HUDEP-2 (cell line): Measurements from ENCODE around the gene PDZD7.
A peak's percentile ranks its signal among the peaks of the same experiment; 100 is the strongest.

Experiments
- DNase-seq, 76 experiments: peaks; one replicate each; lab custom pipeline; 2025; ENCODE audit not compliant: unreplicated experiment in 76 of 76; lab: John Stamatoyannopoulos, UW

The PDZD7 gene

DNA sequence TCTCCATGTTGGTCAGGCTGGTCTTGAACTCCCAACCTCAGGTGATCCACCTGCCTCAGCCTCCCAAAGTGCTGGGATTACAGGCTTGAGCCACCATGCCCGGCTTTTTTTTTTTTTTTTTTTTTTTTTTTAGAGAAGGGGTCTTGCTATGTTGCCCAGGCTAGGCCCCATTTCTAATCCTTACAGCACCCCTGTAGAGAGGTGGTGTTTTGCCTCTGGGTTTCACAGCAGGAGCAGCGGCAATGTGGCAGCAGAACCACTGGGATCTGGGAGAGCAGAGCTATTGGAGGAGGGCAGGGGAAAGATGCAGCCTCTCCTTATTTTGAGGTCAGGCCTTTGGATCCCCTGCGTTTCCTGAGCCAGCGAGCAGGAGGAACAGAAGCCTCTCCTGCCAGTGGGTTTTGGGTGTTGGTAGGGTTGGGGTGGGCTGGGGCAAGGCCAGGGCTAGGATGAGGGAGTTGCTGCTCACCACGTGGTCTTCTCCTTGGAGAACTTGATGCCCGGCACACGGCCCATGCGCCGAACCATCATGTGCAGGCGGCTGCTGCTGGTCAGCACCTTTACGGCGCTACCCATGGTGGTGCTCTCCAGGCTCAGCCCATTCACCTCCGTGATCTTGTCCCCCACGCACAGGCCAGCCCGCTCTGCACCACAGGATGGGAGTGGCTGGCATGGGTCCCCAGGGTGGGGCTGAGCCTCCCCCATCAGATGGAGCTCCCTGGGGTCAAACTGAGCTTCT, 7.8 kb downstream of the PDZD7 start:
- DNase-seq, result no peak

DNA sequence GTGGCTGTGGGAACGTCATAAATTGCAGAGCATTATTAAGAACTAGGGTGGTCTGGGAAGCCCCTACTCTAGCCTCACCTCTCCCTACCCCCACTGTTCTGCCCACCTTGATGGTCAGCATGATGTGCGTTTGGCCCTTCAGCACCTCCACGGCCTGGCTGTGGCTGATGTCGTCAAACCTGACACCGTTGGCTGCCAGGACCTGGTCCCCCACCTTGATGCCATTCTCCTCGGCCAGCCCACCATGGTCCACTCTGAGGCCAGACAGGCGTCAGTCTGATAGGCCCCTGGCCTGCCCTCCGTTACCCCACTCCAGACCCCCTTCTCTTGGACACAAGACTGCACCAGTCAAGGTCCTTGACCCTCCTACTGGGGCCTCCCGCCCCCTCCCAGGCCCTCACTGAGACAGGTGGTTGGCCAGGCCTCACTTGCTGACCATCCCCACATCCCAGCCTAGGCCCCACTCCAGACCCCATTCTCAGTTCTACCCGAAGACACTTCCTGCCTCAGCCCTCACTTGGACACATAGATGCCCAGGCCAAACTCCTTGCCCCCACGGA, 9.2 kb downstream of the PDZD7 start:
- DNase-seq, result no peak

DNA sequence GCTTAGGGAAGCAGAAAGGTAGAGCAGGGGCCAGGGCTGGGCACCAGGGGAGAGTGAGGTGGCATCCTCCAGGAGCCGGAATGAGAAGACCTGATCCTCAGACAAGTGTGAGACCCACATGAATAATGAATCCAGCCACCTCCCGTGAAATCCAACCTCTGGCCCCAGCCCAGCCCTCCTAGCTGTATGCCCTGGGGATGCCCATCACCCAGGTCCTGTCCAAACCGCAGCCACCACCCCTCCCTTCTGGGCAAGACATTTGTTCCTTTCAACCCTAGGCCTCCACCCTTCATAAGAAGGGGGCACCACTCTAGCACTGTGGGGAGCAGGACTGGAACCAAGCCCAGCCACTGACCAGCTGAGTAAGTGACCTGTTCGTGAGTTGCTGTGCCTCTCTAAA, 9.7 kb downstream of the PDZD7 start:
- no peak for DNase-seq

DNA sequence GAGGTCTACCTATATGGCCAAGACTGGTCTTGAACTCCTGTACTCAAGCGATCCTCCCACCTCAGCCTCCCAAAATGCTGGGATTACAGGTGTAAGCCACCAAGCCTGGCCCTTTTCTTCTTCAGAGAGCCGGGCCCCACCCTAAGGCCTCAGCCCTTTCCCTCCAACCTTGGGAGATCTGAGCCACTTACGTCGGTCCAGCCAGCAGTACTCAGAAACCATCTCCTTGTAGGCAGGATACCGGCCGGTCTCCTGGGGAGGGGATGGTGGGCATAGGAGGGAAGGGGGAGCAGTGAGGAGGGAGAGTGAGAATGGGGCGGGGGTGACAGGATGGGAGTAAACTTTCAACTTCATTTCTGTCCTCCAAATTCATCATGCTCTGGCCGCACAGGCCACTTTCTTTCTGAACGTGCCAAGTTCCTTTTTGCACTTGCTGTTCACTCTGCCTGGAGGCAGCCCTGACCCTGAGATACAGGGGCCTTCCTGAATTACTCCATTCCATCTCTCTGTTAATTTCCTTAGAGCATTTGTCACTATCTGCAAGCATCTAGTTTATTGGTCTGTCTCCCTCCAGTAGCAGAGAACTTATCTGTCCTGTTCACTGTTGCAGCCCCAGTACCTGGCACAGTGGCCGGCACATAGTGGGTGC, 10.4 kb downstream of the PDZD7 start:
- no peak for DNase-seq

DNA sequence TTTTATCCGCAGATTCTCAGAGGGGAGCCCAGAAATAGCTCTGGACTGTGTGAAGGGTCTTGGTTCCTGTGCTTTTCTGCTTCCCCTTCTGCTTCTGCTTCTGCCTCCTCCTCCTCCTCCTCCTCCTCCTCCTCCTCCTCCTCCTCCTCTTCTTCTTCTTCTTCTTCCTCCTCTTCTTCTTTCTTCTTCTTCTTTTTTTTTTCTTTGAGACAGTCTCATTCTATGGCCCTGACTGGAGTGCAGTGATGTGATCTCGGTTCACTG, 11.6 kb downstream of the PDZD7 start:
- DNase-seq, result no peak

DNA sequence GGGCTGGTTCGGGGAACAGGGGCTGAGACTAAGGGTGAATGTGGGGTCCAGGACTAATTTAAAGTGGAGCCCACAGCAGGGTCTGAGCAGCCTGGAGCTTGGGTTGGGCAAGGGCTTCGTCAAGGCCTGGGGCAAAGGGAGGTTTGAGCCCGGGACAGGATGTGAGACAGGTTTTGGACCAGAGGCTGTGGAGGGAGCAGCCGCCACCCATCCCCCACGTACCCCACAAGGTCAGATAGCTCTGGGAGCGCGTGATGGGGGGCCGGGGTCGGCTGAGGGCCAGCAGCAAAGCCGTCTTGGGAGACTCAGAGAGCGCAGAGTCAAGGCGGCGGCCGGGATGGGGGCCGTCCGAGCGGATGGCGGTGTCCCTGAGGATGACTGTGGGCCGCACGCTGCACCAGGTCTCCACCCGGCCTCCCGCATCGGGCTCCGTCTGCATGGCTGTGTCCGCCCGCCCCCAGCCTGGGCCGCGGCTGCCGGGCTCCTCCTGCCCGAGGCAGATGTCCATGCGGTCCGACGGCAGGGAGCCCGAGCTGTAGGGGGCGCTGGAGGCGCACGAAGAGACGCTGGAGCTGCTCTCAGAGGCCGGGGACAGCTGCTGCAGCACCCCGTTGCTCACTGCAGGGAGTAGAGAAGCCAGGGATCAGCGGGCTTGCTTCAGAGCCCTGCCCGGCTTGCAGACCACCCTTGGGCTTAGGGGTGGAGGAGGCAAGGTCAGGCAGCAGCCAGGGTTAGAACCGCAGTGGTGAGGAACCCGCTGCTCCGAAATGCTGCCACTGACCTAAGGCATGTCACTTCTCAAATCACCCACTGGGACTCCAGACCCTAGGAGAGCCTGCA, 12.1 kb downstream of the PDZD7 start:
- peak in 66 of 76 experiments; percentile 4 to 89 (median 63) for DNase-seq

DNA sequence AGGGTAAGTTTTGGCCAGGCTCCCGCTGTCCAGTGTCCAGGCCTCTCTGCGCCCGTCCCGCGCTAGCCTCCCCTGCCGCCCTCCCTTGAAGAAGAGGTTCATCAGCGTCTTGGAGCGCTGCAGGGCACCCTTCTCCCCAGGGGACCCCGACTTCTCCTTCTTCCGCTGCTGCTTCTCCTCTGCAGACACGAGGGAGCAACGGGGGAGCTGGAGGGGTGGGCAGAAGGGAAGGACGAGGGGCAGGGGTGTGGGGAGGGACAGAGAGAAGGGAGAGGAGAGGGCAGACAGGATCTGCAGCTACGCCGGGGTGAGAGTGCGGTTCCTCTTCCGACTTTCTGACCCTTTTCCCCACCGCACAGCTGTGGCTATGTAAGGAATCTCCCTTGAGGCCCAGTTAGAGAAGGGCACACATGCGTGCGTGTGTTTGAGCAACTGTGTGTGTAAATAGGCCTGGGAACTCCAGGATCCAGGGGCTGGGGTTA, 12.8 kb downstream of the PDZD7 start:
- no peak for DNase-seq

DNA sequence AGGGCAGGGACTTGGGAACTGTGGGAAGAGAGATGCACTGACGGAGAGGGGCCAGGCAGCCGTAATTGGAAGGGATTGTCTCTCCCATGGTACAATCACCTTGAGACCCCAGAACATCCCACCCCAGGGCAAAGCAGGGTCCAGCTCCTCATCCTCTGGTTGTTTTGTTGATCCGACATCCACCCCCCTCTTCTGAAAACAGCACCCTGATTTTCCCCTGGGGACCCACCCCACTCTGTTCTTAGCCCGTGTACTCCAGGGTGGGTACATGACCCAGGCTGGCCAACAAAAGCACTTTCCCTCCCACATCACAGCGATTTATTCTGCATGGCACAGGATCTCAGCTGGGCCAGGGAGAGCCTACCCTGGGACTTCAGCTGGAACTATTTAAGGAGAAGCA, 14.1 kb downstream of the PDZD7 start:
- no peak for DNase-seq

DNA sequence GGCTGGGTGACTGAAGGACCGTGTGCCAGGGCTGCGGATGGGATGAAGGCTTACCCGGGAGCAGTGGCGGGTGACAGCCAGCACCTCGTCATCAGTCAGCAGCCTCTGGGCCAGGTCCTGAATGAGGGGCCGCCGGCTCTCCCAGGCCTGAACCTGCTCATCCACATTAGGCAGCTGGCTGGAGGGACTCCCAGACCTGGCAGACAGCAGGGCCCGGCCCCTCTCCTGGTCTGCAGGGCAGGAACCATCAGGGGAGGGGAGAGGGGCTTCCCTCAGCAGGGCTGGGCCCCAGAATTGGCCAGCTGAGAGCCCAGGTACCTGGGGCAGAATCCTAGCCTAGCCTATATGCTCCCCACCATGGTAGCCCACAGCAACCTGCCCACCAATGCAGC, 15.4 kb downstream of the PDZD7 start:
- no peak for DNase-seq

DNA sequence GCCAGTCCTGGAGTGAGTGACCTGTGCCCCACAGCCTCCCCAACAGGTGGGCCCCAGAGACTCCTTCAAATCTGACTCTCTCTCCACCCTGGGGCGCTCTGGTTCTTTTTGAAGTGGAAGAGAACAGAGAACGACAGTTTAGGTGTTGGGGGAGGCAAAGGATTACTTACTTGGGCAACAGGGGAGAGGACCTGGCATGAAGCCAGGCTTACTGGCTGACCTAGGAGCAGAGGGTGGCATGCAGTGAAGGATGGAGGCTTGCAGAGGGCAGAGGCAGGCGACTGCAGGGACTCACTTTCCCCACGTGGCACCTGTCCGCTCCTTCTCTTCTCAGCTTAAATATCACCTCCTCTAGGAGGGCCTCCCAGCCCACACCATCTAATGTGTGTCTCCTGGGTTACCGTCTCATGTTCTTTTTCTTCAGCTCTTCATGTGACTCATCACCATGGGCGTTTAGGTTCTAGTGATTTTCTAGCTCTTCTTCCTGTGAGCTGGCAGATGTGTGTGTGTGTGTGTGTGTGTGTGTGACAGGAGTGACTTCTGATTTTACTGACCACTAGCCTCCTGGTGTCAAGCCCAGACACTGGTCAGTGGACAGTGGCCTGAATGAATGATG, 15.9 kb downstream of the PDZD7 start:
- peak in 30 of 76 experiments; percentile 2 to 60 (median 24) for DNase-seq

DNA sequence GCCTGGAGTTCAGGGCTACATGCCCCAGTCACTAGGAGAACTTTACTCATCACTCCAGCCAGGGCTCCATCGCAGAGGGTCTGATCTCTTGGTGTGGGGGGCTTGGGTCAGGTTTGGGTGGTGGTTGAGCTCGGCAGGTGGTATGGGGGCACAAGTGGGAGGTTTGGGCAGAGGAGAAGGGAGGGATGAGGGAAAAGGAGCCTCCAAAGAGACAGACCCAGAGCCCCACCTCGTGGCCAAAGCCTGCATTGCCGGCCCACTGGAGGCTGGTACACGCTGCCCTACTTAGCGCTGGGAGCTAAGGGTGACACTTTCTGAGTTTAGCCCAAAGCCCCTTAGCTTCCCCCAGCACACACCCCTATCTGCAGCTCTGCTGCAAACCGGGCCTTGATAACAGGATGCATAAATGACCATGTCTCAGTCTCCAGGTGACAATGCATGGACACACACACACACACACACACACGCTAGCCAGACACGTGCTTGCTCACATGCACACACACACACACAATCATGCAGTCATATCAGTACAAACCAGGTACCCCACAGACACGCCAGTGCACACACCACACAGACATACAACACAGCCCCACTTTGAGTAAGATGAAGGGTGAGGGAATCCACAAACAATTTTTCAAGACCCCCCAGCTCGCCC, 16.6 kb downstream of the PDZD7 start:
- DNase-seq, result peak in 62 of 76 experiments; percentile 10 to 78 (median 54)

DNA sequence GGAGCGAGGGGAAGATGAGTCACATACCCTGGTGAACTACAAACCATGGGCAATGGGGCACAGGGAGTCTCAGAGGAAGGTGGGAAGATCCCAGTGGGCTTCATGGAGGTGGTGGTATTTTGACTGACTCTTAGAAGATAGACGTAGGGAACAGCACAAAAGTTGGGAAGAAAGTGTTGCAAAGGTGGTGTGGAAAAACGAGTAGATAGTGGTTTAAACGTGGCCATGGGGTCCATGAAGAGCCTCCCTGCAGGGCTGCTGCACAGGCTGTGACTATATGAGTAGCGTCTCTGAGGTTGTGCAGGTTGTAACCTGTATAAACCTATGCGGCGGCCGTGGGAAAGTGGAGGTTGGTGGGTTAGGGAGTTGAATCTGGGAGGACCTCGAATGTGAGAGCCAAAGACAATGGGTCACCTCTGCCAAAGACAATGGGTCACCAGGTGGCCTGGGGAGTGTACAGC, 17.5 kb downstream of the PDZD7 start:
- DNase-seq, result no peak

DNA sequence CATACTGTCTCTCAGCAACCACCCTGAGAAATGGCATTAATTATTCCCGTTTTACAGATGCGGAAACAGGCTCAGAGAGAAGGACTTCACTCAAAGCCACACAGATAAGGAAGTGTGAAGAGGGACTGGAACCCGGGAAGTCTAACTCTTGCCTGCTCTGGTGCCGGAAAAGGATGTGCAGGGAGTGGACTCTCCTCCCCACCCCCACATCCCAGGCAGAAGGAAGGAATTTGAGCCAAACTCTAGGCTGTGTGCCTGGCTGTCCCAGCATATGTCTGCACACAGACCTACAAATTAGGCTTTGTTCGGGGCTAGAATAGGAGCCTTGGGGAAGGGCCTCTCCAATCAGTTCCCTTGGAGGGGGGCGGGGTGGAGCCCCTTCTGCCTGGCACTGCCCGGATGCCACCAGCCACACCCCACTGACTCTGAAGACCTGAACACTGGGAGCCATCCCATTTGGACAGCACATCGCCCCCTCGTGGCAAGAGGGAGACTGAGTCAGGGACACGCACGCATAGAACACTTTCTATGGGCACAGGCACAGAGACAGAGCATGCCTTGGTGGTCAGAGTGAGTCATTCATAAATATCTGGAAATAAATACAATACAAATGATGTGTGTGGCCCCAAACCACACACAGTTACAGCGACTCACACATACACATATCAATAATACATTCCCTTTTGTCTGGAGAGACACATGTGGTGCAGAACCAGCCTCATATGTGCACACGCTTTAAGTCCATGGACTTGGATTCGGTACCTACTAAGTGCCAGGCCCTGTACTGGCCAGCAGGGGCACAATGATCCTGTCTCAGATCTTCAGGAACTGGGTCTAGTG, 18.2 kb downstream of the PDZD7 start:
- peak in 72 of 76 experiments; percentile 27 to 90 (median 70) for DNase-seq

DNA sequence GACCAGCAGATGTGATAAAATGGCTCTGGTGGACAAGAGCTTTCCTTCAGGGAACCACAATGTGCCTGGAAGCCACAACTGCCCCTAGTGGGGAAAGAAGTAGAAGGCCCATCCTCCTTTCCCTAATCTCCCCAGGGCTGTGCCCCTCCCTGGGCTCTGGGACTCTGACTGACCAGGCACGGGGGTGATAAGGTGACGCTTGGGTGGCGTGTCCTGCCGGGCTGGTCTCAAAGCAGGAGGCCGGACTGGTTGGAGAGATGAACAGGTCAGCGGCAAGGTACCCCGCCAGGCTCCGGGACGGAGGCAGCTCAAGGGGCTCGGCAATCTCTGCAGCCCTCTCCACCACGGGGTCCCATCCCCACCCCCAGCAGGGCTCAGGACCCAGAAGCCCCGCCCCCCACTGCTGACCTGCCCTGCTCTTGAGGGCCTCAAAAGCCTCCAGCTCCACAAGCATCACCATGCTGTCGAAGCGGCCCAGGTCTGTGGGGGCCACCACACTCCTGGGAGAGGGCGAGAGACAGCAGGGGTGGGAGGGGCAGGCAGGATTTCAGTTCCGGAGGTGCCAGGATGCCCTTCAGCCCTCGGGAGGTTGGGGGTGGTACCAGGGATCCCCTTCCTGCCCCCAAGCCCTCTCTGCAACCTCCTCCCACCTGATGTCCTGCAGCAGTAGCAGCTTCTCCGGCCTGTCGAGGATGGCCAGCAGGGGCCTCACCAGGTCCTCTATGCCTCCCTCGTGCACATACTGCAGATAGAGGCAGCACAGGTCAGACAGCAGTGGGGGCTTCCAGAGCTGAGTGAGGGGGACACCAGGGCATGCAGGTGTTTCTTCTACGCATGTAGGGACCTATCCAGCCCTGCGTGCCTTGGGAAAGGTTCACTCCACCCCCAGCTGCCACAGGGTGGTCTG, 19.2 kb downstream of the PDZD7 start:
- peak in 14 of 76 experiments; percentile 6 to 48 (median 16) for DNase-seq

DNA sequence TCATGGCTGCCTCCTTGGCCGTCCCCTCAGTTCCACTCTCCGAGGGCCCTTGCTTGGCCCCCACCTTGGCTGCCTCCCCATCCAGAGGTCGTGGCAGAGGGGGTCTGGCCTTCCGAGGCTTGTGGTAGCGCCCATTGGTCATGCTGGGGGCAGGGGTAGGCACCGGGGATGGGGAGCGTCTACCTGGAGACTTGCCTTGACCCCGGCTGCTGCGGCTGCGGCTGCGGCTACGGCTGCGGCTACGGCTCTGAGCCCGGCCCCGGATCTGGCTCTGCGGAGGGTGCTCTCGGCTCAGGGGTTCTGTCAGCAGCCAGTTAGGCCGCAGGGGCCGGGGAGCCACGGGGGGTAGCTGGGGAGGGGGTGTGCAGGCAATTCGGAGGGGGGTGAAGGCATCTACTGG, 20.6 kb downstream of the PDZD7 start:
- DNase-seq, result no peak

DNA sequence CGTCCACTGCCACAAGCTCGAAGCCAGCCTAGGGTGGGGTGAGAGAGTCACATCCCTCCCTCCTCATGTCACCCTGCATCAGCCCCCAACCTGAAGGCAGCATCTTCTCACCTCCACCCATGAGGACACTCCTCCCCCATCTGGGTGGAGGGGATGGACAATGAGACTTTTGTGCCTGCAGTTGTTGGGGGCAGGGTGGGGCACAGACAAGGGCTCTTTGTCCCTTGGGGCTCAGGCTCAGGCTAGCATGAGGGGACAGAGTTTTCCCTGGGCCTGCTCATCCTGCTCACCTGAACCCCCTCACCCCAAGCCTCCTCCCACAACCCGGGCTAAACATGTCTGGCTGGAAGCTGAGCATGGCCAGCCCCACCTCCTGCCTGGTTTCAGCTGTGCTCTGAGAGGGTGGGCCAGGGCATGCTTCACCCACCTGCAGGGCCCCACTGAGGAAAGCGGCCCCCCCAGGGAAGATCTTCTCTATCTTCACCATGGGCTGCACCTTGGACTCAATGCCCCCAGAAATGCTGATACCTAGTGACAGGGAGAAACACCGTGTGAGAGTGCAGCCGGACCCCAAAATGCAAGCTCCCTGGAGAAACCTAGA, 22.0 kb downstream of the PDZD7 start:
- DNase-seq, result no peak

DNA sequence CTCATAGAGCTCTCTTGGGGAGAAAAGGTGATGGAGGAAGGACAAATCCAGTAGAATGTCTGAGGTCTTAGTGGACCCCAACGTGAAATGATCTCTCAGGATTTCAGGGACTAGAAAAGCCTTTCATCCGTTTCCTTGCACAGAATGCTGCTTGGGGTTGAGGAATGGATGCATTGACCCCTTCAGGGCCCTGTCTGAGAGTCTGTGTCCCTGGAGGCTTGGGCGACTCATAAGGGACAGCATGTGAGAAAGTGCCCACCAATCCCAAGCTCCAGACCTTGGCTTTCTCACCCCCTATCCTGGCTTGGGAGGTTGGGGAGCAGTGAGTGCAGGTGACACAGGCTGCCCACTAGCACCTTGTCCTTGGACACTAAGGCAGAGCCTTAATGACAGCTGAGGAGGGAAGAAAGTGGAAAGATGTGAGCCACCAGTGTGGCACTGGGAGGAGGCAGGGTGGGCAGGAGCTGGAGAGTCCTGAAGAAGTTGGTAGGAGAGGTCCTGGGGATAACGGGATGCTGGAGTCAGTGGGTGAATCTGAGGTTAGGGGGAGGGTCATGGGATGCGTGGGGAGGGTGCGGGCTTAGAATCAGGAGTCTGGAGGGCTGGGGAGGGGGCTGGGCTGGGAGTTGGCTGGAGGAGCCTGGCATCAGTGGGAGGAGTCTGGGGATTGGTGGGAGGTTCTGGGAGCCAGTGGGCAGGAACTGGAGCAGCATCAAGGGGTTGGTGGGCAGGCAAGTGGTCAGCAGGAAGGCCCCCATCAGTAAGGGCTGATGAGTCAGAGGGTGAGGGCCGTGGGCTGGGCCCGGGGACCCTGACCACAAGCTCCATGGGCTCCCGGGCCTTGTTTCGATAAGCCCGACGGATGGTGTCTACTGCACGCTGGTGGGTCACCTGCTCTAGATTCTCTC, 22.8 kb downstream of the PDZD7 start:
- DNase-seq, result no peak
